Urothelium cell line (cell line): ENCODE results near the gene LIPM.
"Not testable (repeated sequence)": the region's sequence is repeated elsewhere in the genome, so short reads cannot be mapped to it uniquely, and the experiment has no call there.

Experiments
- DNase-seq: peaks from one replicate; pipeline ENCODE4 v3.0.0; 2011; ENCODE audit warnings: low spot score, mixed read lengths
- FAIRE-seq: peaks from 2 replicates; lab custom pipeline; 2011; peaks lifted over from hg19 to GRCh38; lab: Jason Lieb, UNC

Gene LIPM

DNA sequence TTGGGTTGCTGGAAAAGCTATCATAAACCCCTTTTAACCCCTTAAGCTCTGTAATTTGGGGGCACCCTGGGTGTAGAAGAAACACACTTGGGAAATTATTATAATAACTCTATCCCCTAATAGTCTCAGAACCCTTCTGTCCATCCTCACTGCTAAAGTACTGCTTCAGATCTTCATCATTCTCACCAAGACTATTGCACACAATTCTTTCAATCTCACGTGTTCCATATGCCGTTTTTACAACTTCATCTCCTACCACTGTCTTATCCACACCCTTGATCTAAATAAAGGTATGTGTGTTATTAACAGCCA lies 33.3 kb downstream of the LIPM start:
- FAIRE-seq (no peak), DNase-seq (no peak)

DNA sequence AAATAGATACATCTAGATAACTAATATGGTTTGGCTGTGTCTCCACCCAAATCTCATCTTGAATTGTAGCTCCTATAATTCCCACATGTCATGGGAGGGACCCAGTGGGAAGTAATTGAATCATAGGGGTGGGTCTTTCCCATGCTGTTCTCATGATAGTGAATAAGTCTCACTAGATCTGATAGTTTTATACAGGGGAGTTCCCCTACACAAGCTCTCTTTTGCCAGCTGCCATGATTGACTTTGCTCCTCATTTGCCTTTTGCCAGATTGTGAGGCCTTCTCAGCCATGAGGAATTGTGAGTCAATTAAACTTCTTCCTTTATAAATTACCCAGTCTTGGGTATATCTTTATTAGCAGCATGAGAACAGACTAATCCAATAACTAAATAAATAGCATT lies 35.1 kb downstream of the LIPM start:
- not testable (repeated sequence) for FAIRE-seq, DNase-seq

DNA sequence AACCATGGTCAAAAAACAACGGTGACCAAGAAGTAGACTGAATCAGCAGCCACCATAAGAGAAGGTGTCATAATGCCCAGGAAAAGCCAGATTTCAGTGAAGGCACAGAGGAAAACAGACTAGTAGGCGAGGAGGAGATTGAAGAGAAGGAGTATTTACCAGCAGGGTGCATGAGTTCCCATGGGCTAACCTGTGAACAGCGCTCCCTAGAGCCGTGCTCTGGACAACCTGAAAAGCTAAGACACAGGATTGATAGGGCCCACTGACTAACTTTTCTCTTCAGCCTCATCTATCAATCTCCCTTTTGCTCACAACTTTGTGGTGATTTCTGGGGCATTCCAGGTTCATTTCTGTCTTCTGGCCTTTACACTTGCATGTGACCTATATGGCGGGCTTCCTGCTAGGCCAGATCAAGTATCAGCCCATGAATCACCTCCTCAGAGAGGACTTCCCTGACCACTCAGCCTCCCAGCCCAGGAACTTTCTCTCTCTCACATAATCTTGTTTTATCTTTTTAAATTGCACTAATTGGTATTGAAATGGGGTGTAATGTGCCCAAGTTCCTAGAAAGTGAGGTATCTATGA lies 36.3 kb downstream of the LIPM start:
- DNase-seq (no peak), FAIRE-seq (no peak)

DNA sequence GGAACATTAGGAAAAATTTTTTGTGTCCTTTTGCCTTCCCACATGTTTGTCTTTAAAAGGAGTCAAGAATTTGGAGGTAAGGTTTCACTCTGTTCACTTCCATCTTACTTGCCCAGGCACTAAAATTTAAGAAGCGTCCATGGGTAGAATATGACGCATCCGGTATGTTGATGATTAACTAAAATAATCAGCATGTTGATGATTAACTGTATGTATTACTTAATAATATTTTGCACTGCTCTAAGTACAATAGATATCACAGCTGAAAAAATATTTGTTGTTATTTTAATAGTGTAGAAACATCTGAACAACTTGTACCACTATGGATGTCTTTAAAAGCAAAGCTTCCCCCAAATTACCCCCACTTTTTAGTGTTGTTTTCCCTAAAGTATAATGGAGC lies 37.6 kb downstream of the LIPM start:
- FAIRE-seq (no peak), DNase-seq (no peak)

DNA sequence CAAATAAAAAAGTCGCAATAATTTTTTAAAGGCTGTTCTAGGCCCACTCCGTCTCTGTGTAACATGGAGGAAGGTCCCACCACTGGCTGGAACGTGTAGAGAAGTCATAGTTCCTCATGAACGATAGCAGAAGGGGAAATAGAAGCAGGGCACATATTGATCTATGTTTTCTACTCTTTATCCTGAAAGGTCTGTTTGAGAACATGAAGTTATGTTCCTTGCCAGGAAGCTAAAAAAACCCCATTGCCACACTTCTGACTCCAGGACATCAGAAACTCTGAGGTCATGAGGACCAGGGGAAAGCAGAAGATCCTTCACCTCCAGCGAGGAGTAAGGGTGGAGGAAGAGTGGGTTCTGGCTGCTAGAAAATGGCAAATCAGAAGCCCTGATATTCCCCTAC lies 38.4 kb downstream of the LIPM start:
- DNase-seq (no peak), FAIRE-seq (no peak)

DNA sequence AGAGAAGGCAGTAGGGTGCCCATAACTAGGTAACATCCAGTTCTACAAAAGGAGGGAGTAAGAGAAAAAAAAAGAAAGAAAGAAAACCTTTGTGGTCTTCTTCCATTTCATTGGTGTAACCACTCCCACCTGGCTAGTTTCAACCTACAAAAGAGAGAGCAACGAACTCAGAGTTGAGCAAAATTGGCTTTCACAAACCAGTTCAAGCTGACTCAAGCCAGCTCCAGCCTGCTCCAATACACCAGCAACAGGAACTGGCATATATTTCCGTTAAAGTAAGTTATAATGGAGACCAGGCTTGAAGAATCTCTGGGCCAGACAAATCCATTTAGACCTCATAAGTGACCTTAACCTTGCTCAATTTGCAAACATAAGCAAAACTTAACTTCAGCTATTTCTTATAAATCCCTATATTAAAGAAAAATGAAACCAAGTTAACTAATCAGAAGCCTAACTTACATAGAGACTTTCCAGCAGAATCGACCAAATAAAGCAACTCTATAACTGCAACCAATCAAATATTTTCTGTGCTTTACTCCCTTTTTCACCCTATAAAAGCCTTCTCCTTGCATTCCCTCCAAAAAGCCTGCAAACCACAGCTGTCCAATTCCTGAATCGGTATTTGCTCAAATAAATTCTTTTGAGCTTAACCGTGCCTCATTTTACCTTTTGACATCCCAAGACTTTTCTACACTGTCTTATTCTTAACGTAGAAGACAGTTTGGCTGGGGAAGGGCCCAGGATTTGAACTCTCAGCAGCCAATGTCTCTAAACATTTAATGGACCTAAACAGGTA lies 39.0 kb downstream of the LIPM start:
- no peak for FAIRE-seq
- no peak for DNase-seq

DNA sequence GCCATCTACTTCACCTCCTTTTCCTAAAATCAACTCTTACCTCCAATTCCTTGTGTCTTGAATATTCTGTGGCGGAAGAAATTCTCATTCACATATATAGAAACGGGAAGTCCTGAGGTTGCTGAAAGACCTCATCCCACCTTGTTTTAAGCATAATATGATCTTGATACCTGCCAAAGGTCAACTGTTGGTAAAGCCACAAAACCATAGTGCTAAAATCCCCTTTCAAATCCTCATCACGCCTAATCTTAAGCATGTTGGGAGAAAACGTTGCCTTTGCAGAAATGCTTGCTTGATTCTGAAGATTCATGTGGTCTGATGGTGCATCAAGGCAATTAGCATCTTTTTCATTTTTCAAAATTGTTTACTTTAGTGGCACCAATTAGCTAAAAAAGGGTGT lies 40.6 kb downstream of the LIPM start:
- no peak for FAIRE-seq

DNA sequence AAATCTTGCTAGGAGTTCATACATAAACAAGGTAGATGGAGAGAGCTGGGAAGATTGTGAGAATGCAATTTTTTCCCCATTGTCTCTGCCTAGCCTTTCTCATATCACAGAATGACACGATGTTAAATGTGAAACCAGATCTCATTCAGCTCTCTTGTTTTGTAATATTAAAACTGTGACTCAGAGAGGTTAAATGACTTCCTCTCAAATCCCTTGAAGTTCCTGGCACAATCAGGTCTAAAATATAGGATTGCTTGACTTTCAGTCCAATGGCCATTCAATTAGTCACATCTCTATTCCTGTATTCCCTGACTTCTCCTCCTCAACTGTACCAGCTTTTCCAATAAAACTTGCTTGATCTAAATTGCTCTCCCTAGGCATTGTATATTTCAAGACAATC lies 46.0 kb downstream of the LIPM start:
- DNase-seq = no peak
- FAIRE-seq = no peak

More for the DNA sequence above, 40.6 kb downstream of the LIPM start:
- no peak for DNase-seq

DNA sequence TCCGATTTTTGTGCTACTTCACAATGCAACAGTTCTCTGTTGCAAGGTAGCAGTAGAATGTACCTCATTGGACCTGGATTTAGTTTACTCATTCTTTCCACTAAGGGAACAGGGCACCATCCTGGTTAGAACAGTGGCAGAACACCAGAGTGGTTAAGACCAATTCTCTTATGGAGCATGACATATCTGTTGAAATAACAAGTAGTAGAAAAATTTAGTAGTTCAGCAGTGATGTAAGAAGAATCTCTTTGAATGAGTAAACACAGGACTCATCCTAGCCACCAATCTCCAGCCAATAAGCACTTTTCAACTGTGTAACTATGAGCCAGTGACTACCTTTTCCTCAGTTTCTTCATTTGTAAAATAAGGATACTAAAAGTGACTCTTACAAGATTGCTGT lies 46.7 kb downstream of the LIPM start:
- DNase-seq (no peak), FAIRE-seq (no peak)

DNA sequence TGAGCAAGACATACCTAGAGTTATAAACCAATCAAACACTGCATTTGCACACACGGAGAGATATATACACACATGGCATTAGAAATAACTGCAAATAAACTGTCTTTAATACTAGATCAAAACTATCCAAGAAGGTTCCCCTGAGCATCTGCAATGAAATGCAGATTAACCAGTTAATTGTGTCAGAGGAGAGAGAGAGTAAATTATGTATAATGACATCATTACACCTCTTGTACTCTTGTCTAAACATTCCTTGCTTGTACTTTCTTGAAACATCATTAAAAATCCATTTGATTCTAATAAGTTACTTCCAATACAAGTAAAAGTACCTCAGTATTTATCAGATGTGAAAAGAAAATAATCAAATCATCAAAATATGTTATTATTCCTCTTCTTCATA lies 48.2 kb downstream of the LIPM start:
- FAIRE-seq (no peak), DNase-seq (no peak)

DNA sequence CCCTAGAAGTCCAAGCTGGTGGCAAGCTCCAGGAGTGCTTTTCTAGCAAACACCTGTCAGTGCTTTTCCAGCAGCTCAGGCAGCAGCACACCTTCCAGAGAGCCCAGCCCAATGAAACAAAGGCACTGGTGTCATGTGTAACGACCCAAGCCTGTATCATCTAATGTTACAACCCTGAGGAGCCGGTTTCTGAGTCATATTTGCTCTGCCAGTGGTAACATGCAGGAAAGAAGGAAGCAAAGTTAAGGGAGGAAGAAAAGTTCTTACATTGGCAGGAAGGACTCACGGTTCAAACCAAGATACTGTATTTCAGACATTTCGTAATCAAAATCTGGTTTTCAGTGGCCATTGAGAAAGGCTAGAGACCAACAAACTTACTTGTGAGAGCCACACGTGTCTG lies 49.2 kb downstream of the LIPM start, which contains the start of gene ANKRD22:
TSS of gene ANKRD22 (minus strand) at position 139 of the 400 bp plus-strand sequence. CDS start 237 bp downstream, outside the sequence.
- DNase-seq = no peak
- FAIRE-seq = no peak

DNA sequence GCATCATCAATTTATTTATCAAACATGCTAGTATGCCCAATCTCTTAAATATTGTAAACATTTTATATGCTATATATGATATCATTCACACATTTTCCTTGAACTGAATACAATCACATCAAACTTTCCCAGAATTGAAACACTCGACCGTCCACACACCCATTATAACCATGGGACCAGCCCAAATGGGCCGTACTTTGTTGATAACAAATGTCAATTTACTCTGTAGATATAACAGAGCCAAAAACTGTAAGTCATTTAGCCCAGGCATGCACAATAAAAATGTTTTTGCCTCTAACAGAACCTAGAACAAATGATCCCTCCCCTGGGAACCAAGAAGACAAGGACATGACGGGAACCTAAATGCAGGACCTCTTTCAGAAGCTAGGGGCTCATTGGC lies 49.8 kb downstream of the LIPM start:
- FAIRE-seq (no peak), DNase-seq (no peak)

DNA sequence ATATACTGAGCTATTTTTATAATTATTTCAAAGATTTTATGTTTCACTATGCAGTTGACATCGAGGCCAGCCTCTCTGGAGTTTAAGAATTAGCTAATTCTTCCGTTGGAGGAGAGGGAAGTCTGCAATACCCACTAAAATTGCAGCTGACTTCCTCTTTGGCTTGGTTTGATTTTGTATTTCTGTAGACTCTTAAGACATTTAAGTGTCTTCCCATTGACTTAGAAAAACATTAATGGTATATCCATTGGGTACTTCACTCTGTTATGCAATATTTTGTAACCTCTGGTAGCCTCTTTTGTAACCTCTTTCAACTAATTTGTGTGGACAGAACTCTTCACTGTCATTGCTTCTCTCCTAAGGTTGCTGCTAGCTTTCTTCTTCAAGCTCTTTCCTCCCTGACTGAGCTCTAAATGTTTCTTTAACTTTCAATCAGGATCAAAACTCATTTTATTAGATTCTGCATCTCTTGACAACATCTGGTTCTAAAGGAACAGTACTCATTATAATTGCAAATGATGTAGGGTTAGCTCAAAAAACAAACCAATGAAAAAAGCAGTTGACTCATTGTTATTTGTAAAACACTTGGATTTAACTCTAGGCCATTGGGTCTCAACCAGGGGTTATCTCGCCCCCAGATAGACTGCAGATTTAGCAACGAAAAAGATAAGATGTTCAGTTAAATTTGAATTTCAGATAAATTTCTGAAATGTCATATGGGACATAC lies 50.8 kb downstream of the LIPM start:
- DNase-seq (no peak), FAIRE-seq (no peak)

DNA sequence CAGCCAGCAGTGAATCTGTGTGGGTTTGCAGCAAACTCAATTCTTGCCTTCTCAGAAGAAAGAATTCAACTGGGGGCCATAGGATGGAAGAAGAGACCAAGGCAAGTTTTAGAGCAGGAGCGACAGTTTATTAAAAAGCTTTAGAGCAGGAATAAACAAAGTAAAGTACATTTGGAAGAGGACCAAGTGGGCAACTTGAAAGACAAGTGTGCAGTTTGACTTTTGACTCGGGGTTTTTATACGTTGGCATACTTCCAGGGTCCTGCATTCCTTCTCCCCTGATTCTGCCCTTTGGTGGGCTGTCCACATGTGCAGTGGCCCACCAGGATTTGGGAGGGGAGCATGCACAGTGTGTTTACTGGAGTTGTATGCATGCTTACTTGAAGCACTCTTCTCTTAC lies 52.2 kb downstream of the LIPM start:
- no peak for DNase-seq
- FAIRE-seq = no peak

DNA sequence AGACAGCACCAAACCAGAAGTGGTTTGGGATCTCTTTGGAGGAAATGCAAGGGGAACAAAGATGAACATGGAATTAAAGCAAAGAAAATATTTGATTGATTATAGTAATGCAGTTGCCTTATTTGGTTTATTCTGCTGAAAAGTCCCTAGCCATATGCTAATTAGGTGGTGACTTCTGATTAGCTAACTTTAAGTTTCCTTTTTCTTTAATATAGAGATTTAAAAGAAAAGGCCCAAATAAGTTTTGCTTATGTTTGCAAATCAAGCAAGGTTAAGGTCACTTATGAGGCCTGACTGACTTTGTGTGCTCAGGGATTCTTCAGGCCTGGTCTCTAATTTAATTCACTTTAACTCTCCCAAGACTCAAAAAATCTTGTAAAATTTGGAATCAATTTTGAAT lies 55.3 kb downstream of the LIPM start:
- DNase-seq (no peak), FAIRE-seq (no peak)

DNA sequence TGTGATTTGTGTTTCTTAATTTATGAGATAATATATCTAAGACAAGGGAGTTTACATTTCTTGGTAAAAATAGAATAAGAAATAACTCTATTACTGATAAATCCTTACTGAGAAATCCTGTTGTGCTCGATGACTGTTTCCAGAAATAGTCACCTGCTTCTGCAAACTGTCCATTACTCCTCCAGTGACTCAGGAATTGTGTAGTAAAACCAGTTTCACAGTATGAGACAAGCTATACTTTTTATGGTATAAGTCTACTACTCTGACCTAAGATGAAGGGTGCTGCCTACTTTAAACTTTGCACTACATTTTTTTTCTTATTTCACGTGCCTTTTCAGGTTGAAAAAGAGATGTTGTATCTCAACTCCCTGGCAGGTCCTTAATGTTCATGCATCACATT lies 56.0 kb downstream of the LIPM start:
- FAIRE-seq (no peak), DNase-seq (no peak)

DNA sequence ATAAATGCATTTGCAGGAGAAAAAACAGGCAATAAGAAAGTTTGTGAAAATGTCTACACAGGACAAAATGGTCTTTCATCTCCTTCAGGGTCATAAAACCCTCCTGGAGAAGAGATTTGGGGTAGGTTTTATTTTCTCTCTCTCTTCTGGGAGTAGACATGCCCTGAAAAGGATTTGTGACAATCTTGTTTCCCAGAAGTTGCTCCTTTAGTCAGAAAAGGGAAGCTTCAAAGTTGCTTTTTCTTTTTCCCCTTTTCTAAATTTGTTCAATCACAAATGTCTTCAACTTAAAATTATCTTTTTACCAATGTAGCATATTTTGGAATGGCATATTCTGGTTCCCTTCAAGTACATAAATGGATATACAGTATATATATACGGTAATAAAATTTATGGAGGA lies 58.5 kb downstream of the LIPM start:
- FAIRE-seq = no peak
- DNase-seq = no peak

DNA sequence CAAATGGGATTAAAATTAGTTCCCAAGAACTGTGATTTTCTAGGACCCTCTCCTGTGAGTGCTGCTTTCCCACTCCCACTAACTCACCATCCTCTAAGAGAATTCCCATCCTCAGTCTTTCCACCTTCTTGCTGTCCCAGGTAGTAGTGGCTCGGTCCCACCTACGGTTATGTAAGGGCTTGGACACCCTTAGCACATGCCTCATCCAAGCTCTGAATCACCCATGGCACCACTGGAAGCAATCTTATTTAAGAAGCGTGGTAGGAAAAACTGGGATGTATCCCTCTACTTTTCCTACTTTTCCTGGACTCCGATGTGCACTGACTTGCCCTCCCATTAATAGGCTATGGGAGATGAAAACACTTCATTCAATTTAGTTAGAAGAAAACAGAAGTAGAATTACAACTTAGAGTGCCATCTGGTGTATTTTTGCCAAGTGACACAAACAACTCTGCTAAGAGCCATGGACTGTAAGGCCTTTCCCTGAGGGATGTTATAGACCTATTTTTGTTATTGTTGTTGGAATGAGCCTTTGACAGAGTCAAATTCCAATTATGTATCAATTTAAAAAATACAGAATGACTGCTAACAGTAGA lies 62.8 kb downstream of the LIPM start:
- no peak for FAIRE-seq

DNA sequence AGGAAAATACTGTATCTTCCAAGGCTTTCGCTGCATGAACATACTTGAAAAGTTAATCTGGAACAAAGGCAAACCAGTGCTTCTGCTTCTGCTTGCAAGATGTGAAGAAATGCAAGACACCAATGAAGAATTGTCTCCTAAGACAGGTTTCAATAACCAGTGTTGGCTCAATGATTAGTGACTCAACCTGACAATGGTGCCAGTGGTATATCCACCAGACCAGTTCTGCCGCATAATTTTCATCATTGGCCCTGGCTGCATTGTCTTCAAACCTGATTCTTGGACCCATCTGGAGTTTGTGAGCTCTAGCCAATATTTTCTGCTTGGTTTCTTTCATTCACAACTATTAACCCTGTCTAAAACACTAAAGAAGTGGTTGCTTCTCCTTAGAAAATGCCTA lies 63.9 kb downstream of the LIPM start:
- DNase-seq = no peak
- FAIRE-seq = no peak

More for the DNA sequence above, 62.8 kb downstream of the LIPM start:
- no peak for DNase-seq

DNA sequence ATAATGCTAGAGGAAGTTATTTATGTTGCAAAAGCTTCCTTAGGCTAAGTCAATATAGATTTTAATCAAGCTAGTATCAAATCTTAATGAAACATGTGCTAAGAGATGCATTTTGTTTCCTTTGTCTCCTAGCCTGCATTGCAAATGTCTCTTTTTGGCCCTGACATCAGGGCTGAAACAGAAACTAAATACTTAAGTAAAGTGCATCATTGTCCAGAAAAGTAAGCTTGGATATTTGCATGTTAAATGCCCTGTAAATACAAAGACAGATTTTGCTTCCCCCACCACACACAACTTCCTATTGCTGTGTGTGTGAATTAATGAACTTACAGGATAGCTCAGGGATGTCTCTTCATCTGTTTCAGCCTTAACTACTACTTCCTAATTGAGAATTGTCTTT lies 67.6 kb downstream of the LIPM start:
- no peak for DNase-seq
- no peak for FAIRE-seq
